Esophagus muscularis mucosa (tissue), 3 donors: Measurements from ENCODE around the gene RNF39.

Experiments
- POLR2A ChIP-seq: fragments of 450-650 bp; IDR thresholded peaks from one replicate; pipeline ENCODE4 v1.6.1; 2017; ENCODE audit warnings: antibody characterized with exemption, moderate library complexity, mild to moderate bottlenecking, low read depth
- POLR2AphosphoS5 ChIP-seq, 2 donors: sonication (generic); formaldehyde crosslinking; IDR thresholded peaks; one replicate each; pipeline ENCODE4 v1.6.1; 2017; ENCODE audit warnings: antibody characterized with exemption in 2 of 2
- TF ChIP-seq, protein P1 (sequence below), 3 experiments: fragments of 200-600 bp in 2 of 3; fragments of 450-650 bp in 1 of 3; sonication (generic) in 2 of 3; IDR thresholded peaks; one replicate each; pipeline ENCODE4 v1.5.1; 2017 to 2019; ENCODE audit warnings: antibody characterized with exemption in 3 of 3, mild to moderate bottlenecking in 2 of 3, moderate library complexity in 1 of 3

DNA sequence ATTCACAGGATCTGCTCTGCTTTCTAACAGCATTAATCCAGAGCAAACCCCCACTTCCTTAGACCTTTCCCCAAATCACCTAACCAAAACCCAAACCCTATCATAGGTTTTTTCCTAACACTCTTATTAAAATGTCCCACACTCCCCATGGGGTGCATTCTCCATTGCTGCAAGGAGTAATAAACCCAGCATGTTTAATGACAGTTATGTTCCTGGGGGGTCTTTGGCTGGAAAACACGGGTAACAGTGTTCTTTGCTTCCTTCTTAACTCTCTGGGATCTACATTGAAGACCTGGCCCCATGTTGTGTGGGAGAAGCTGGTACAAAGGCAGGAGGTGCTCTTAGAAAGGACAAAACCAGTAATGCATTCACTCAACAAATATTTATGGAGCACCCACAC, 21.3 kb upstream of the RNF39 start:
- TF ChIP-seq POLR2AphosphoS5 (IDR thresholded peaks at IDR 0.05) (no peak), POLR2A (no peak)
- TF ChIP-seq, protein P1, sequence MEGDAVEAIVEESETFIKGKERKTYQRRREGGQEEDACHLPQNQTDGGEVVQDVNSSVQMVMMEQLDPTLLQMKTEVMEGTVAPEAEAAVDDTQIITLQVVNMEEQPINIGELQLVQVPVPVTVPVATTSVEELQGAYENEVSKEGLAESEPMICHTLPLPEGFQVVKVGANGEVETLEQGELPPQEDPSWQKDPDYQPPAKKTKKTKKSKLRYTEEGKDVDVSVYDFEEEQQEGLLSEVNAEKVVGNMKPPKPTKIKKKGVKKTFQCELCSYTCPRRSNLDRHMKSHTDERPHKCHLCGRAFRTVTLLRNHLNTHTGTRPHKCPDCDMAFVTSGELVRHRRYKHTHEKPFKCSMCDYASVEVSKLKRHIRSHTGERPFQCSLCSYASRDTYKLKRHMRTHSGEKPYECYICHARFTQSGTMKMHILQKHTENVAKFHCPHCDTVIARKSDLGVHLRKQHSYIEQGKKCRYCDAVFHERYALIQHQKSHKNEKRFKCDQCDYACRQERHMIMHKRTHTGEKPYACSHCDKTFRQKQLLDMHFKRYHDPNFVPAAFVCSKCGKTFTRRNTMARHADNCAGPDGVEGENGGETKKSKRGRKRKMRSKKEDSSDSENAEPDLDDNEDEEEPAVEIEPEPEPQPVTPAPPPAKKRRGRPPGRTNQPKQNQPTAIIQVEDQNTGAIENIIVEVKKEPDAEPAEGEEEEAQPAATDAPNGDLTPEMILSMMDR (IDR thresholded peaks at IDR 0.05) = no peak
